ENCODE measurements around the gene VPS37B.

- TF ChIP-seq CTBP2 (IDR thresholded peaks at IDR 0.05; ENCODE audit: borderline replicate concordance, insufficient read depth, insufficient read length, low read length) (no peak), CTCF (IDR thresholded peaks at IDR 0.05; ENCODE audit: control extremely low read depth in 1 of 3, insufficient read depth in 1 of 3, low read depth in 1 of 3, low read length in 3 of 3) (peak in 1 of 3 experiments; percentile 19; a peak in 1 of 4 replicates), E2F6 (IDR thresholded peaks at IDR 0.05) (no peak), POLR2AphosphoS5 (IDR thresholded peaks at IDR 0.05; ENCODE audit: low read depth, low read length) (no peak), EZH2 (IDR thresholded peaks at IDR 0.05; ENCODE audit: low read depth, low read length, severe bottlenecking) (no peak), BCL11A (IDR thresholded peaks at IDR 0.05; ENCODE audit: low read depth in 2 of 2, low read length in 2 of 2) (no peak), CHD7 (IDR thresholded peaks at IDR 0.05; ENCODE audit: insufficient replicate concordance, low read length) (no peak), MAFK (IDR thresholded peaks at IDR 0.05; ENCODE audit: low read depth, low read length) (no peak), KDM4A (IDR thresholded peaks at IDR 0.05; ENCODE audit: low read depth, low read length, severe bottlenecking) (no peak), TCF12 (IDR thresholded peaks at IDR 0.05; ENCODE audit: low read depth, low read length) (no peak), GABPA (IDR thresholded peaks at IDR 0.05; ENCODE audit: borderline replicate concordance, insufficient read depth, low read length) (no peak)
These were observed 61.6 kb downstream of the VPS37B start for GRCh38 chr12:122834104-122834920.

All from H1 (cell line).